HepG2 (cell line): ENCODE measurements around the gene PTCD2.

Source experiments
- MAX ChIP-seq: IDR thresholded peaks from 2 replicates; pipeline ENCODE4 v1.6.1; 2012; ENCODE audit warnings: inconsistent platforms
- MIER3 ChIP-seq: IDR thresholded peaks from 2 replicates; pipeline ENCODE4 v1.6.1; 2016; ENCODE audit warnings: missing compliant biosample characterization, borderline replicate concordance

DNA sequence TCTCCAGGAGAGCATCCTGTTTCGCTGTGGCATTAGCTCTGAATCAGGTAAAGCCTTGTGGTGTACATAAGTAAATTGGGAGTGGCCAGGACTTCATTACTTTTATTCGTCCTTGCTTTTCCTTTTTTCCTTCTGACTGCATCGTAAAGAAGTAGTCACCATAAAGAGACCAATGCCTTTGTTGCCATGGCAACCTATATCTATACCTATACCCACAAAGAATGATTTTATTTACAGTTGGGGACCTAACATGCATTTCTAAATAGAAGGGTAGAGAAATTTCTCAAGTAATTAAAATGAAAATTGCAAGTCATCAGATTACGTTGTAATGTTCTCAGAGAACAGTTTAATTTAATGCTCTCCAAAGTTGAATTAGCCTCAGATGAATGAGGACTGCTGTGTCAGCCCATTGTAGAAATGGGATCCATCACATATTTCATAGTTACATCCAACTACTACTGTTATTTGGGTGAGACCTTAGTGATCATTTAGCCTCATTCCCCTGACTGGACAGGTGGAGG, 18.6 kb downstream of the PTCD2 start:
- TF ChIP-seq MAX (no peak), MIER3 (CRISPR knock-in tag) (no peak)
